GM23338 (cell line): ENCODE measurements around the gene KIFC3. TPM values are rescaled to one million over a fixed set of nuclear protein-coding genes. Genes with fewer than 3 reads are reported as not detected.
A peak's percentile ranks its signal among the peaks of the same experiment; 100 is the strongest.

Source experiments
- ATAC-seq: fragments of 200-7000 bp; cut with Tn5 transposase; 3 replicates; pipeline ENCODE4 v1.9.1; 2020
- DNase-seq: peaks from one replicate; pipeline ENCODE4 v3.0.0-alpha.2; 2015; ENCODE audit warnings: low spot score
- H2AFZ ChIP-seq: fragments of 200-600 bp; sonication (generic); 2 replicates; pipeline ENCODE4 v1.8.0; 2016; ENCODE audit warnings: antibody characterized with exemption, mild to moderate bottlenecking, moderate library complexity
- H3F3A ChIP-seq: fragments of 200-600 bp; sonication (generic); replicated peaks from 2 replicates; pipeline ENCODE4 v1.8.0; 2017; ENCODE audit warnings: antibody characterized with exemption, mixed run types, low read depth
- H3K27ac ChIP-seq: fragments of 200-600 bp; sonication (generic); 2 replicates; pipeline ENCODE4 v1.6.1; 2016; ENCODE audit warnings: low read depth
- H3K27me3 ChIP-seq: fragments of 200-600 bp; sonication (generic); 2 replicates; pipeline ENCODE4 v1.8.0; 2016; ENCODE audit warnings: mild to moderate bottlenecking, mixed run types, moderate library complexity; ENCODE audit not compliant: insufficient read depth
- H3K36me3 ChIP-seq: fragments of 200-600 bp; sonication (generic); 2 replicates; pipeline ENCODE4 v1.8.0; 2016; ENCODE audit warnings: mild to moderate bottlenecking; ENCODE audit not compliant: insufficient read depth
- H3K4me1 ChIP-seq: fragments of 200-600 bp; sonication (generic); 2 replicates; pipeline ENCODE4 v1.8.0; 2016; ENCODE audit warnings: mild to moderate bottlenecking, moderate library complexity; ENCODE audit not compliant: insufficient read depth
- H3K4me2 ChIP-seq: fragments of 200-600 bp; sonication (generic); 2 replicates; pipeline ENCODE4 v1.7.1; 2017; ENCODE audit warnings: mixed run types
- H3K4me3 ChIP-seq: fragments of 200-600 bp; sonication (generic); 2 replicates; pipeline ENCODE4 v1.6.1; 2016; ENCODE audit warnings: mixed run types
- H3K79me2 ChIP-seq: fragments of 200-600 bp; sonication (generic); replicated peaks from 2 replicates; pipeline ENCODE4 v1.8.0; 2017; ENCODE audit warnings: mild to moderate bottlenecking; ENCODE audit not compliant: insufficient read depth
- H3K9me2 ChIP-seq: fragments of 200-600 bp; sonication (generic); 2 replicates; pipeline ENCODE4 v1.8.0; 2017; ENCODE audit not compliant: insufficient read depth
- H4K20me1 ChIP-seq: fragments of 200-600 bp; sonication (generic); replicated peaks from 2 replicates; pipeline ENCODE4 v1.8.0; 2017; ENCODE audit warnings: mild to moderate bottlenecking; ENCODE audit not compliant: insufficient read depth
- H3K27ac Mint-ChIP-seq: 2 replicates; pipeline ENCODE4 v1.8.0; 2020; ENCODE audit warnings: inconsistent platforms, mild to moderate bottlenecking, moderate library complexity, mixed read lengths
- H3K27me3 Mint-ChIP-seq: 3 replicates; pipeline ENCODE4 v1.8.0; 2022; ENCODE audit warnings: low read depth, mild to moderate bottlenecking, moderate library complexity, mixed read lengths, inconsistent platforms; ENCODE audit not compliant: insufficient read depth, poor library complexity
- H3K36me3 Mint-ChIP-seq: 3 replicates; pipeline ENCODE4 v1.8.0; 2021; ENCODE audit warnings: low read depth, mild to moderate bottlenecking, inconsistent platforms, moderate library complexity, mixed read lengths
- H3K4me1 Mint-ChIP-seq: 3 replicates; pipeline ENCODE4 v1.8.0; 2020; ENCODE audit warnings: mild to moderate bottlenecking, inconsistent platforms, mixed read lengths
- H3K4me3 Mint-ChIP-seq: 3 replicates; pipeline ENCODE4 v1.8.0; 2021; ENCODE audit warnings: moderate library complexity, mild to moderate bottlenecking, inconsistent platforms, mixed read lengths
- H3K9me3 Mint-ChIP-seq: 3 replicates; pipeline ENCODE4 v1.8.0; 2020; ENCODE audit warnings: moderate library complexity, mild to moderate bottlenecking, inconsistent platforms, mixed read lengths
- CREB1 ChIP-seq: fragments of 250-450 bp; sonication (Bioruptor Pico); IDR thresholded peaks from 2 replicates; pipeline ENCODE4 v1.5.0; 2020; ENCODE audit warnings: low read depth, mild to moderate bottlenecking, moderate library complexity
- EZH2phosphoT487 ChIP-seq: fragments of 200-600 bp; sonication (generic); IDR thresholded peaks from one replicate; pipeline ENCODE4 v1.8.1; 2018; ENCODE audit warnings: antibody characterized with exemption; ENCODE audit not compliant: unreplicated experiment
- JUNB ChIP-seq: IDR thresholded peaks from one replicate; pipeline ENCODE4 v1.6.1; 2016; ENCODE audit warnings: antibody characterized with exemption; ENCODE audit not compliant: unreplicated experiment
- NANOG ChIP-seq: IDR thresholded peaks from 2 replicates; pipeline ENCODE4 v1.6.1; 2016; ENCODE audit warnings: antibody characterized with exemption, borderline replicate concordance
- POLR2AphosphoS5 ChIP-seq: IDR thresholded peaks from 2 replicates; pipeline ENCODE4 v1.6.1; 2016; ENCODE audit warnings: antibody characterized with exemption, low read depth
- STAT1 ChIP-seq: IDR thresholded peaks from one replicate; pipeline ENCODE4 v1.6.1; 2016; ENCODE audit warnings: antibody characterized with exemption; ENCODE audit not compliant: unreplicated experiment
- ZNF114 ChIP-seq: fragments of 250-450 bp; sonication (Bioruptor Pico); IDR thresholded peaks from 2 replicates; pipeline ENCODE4 v1.5.0; 2020; ENCODE audit warnings: mild to moderate bottlenecking, moderate library complexity
- ZNF331 ChIP-seq: fragments of 250-450 bp; sonication (Bioruptor Pico); IDR thresholded peaks from 2 replicates; pipeline ENCODE4 v1.5.0; 2020; ENCODE audit warnings: low read depth, mild to moderate bottlenecking, moderate library complexity
- polyA plus RNA-seq: library from polyadenylated mRNA; unstranded; fragments of >200 nt; fragmentation: Nextera tagmentation; extraction: Ambion mirVana; gene quantifications from 2 replicates; pipeline ENCODE4 v1.2.1, GENCODE V29; 2016
- total RNA-seq: library from RNA; depleted of rRNA; stranded (reverse); fragments of >200 nt; shearing (Covaris generic); gene quantifications from 2 replicates; pipeline ENCODE4 v1.2.3, GENCODE V29; 2014
- TF ChIP-seq, protein P1 (sequence below): fragments of 250-450 bp; sonication (Bioruptor Pico); IDR thresholded peaks from 2 replicates; pipeline ENCODE4 v1.5.0; 2020; ENCODE audit warnings: mild to moderate bottlenecking, moderate library complexity
- TF ChIP-seq, protein P2 (sequence below): IDR thresholded peaks from one replicate; pipeline ENCODE4 v1.6.1; 2018; ENCODE audit warnings: antibody characterized with exemption; ENCODE audit not compliant: unreplicated experiment
- TF ChIP-seq, protein P3 (sequence below), 2 experiments: fragments of 200-600 bp in 1 of 2; sonication (generic) in 1 of 2; conservative IDR thresholded peaks; 2 replicates each; pipeline versions ENCODE4 v1.5.1 to v1.6.1; 2016 to 2017; ENCODE audit warnings: antibody characterized with exemption in 2 of 2, low read depth in 2 of 2, mild to moderate bottlenecking in 2 of 2, moderate library complexity in 1 of 2

Gene KIFC3
- total and polyA plus RNA-seq, 2 experiments from 2014 or later, result 4.4 to 12.5 TPM

DNA sequence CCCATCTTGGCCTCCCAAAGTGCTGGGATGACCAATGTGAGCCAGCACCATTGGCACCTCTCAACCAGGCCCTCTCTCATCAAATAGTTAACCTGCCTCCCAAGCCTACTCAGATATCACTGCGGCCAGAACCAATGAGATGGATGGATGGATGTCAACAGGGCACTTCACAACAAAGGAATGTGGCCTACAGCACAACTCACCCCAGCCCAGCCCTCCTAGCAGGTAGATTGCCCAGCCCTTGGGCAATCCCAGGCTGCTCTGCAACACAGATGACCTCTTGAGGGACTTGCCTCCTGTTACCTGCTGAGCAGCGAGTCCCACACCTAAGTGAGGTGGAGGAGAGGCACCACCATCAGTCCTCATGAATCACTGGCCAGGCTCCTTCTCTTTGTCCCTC is 22.6 kb upstream of the KIFC3 start:
- Mint-ChIP-seq H3K27ac (no peak overlapping the region), H3K36me3 (no peaks in the 10 kb centered on the region)
- DNase-seq, result peak; percentile 19

DNA sequence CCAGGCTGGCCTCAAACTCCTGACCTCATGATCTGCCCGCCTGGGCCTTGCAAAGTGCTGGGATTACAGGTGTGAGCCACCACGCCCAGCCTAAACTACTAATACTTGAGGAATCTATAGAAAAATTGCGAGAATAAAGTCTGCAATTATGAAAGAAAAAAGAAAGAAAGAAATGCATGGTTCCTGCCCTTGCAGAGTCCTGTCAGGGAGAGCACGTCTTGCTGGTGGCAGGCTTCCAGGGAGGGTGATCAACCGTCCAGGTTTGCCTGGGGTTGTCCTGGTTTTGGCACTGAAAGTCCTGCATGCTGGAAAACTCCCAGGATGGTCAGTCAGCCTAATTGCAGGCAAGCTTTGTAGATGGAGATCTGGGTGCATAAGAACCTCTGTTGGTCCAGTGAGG is 21.5 kb upstream of the KIFC3 start:
- H3K4me3 ChIP-seq, result no peak overlapping the region
- H3K9me2 ChIP-seq, result no peaks in the 10 kb centered on the region
- Mint-ChIP-seq H3K27me3 (peaks cover 9% of the 10 kb centered on the region), H3K36me3 (no peaks in the 10 kb centered on the region), H3K4me3 (no peak overlapping the region), H3K27ac (no peak overlapping the region), H3K9me3 (no peaks in the 10 kb centered on the region), H3K4me1 (peaks cover 10% of the 10 kb centered on the region; the same call in 2 of the 3 replicates)
- H3K27me3 ChIP-seq, result no peaks in the 10 kb centered on the region
- no peaks in the 10 kb centered on the region for H3K4me1 ChIP-seq
- H3K36me3 ChIP-seq, result no peaks in the 10 kb centered on the region
- H3K27ac ChIP-seq, result no peak overlapping the region
- no peak for DNase-seq
- no peaks in the 10 kb centered on the region for H3K79me2 ChIP-seq
- no peak for ATAC-seq
- H3K4me2 ChIP-seq, result no peak overlapping the region
- no peaks in the 10 kb centered on the region for H3F3A ChIP-seq
- no peaks in the 10 kb centered on the region for H4K20me1 ChIP-seq
- H2AFZ ChIP-seq, result no peak overlapping the region
- TF ChIP-seq STAT1 (no peak), ZNF114 (CRISPR knock-in tag) (no peak), EZH2phosphoT487 (no peak), JUNB (no peak), CREB1 (no peak), POLR2AphosphoS5 (no peak), ZNF331 (CRISPR knock-in tag) (no peak), NANOG (no peak)
- TF ChIP-seq, protein P1, sequence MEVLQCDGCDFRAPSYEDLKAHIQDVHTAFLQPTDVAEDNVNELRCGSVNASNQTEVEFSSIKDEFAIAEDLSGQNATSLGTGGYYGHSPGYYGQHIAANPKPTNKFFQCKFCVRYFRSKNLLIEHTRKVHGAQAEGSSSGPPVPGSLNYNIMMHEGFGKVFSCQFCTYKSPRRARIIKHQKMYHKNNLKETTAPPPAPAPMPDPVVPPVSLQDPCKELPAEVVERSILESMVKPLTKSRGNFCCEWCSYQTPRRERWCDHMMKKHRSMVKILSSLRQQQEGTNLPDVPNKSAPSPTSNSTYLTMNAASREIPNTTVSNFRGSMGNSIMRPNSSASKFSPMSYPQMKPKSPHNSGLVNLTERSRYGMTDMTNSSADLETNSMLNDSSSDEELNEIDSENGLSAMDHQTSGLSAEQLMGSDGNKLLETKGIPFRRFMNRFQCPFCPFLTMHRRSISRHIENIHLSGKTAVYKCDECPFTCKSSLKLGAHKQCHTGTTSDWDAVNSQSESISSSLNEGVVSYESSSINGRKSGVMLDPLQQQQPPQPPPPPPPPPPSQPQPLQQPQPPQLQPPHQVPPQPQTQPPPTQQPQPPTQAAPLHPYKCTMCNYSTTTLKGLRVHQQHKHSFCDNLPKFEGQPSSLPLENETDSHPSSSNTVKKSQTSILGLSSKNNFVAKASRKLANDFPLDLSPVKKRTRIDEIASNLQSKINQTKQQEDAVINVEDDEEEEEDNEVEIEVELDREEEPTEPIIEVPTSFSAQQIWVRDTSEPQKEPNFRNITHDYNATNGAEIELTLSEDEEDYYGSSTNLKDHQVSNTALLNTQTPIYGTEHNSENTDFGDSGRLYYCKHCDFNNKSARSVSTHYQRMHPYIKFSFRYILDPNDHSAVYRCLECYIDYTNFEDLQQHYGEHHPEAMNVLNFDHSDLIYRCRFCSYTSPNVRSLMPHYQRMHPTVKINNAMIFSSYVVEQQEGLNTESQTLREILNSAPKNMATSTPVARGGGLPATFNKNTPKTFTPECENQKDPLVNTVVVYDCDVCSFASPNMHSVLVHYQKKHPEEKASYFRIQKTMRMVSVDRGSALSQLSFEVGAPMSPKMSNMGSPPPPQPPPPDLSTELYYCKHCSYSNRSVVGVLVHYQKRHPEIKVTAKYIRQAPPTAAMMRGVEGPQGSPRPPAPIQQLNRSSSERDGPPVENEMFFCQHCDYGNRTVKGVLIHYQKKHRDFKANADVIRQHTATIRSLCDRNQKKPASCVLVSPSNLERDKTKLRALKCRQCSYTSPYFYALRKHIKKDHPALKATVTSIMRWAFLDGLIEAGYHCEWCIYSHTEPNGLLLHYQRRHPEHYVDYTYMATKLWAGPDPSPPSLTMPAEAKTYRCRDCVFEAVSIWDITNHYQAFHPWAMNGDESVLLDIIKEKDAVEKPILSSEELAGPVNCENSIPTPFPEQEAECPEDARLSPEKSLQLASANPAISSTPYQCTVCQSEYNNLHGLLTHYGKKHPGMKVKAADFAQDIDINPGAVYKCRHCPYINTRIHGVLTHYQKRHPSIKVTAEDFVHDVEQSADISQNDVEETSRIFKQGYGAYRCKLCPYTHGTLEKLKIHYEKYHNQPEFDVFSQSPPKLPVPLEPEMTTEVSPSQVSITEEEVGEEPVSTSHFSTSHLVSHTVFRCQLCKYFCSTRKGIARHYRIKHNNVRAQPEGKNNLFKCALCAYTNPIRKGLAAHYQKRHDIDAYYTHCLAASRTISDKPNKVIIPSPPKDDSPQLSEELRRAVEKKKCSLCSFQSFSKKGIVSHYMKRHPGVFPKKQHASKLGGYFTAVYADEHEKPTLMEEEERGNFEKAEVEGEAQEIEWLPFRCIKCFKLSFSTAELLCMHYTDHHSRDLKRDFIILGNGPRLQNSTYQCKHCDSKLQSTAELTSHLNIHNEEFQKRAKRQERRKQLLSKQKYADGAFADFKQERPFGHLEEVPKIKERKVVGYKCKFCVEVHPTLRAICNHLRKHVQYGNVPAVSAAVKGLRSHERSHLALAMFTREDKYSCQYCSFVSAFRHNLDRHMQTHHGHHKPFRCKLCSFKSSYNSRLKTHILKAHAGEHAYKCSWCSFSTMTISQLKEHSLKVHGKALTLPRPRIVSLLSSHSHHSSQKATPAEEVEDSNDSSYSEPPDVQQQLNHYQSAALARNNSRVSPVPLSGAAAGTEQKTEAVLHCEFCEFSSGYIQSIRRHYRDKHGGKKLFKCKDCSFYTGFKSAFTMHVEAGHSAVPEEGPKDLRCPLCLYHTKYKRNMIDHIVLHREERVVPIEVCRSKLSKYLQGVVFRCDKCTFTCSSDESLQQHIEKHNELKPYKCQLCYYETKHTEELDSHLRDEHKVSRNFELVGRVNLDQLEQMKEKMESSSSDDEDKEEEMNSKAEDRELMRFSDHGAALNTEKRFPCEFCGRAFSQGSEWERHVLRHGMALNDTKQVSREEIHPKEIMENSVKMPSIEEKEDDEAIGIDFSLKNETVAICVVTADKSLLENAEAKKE (CRISPR knock-in tag), result no peak
- TF ChIP-seq, protein P2, sequence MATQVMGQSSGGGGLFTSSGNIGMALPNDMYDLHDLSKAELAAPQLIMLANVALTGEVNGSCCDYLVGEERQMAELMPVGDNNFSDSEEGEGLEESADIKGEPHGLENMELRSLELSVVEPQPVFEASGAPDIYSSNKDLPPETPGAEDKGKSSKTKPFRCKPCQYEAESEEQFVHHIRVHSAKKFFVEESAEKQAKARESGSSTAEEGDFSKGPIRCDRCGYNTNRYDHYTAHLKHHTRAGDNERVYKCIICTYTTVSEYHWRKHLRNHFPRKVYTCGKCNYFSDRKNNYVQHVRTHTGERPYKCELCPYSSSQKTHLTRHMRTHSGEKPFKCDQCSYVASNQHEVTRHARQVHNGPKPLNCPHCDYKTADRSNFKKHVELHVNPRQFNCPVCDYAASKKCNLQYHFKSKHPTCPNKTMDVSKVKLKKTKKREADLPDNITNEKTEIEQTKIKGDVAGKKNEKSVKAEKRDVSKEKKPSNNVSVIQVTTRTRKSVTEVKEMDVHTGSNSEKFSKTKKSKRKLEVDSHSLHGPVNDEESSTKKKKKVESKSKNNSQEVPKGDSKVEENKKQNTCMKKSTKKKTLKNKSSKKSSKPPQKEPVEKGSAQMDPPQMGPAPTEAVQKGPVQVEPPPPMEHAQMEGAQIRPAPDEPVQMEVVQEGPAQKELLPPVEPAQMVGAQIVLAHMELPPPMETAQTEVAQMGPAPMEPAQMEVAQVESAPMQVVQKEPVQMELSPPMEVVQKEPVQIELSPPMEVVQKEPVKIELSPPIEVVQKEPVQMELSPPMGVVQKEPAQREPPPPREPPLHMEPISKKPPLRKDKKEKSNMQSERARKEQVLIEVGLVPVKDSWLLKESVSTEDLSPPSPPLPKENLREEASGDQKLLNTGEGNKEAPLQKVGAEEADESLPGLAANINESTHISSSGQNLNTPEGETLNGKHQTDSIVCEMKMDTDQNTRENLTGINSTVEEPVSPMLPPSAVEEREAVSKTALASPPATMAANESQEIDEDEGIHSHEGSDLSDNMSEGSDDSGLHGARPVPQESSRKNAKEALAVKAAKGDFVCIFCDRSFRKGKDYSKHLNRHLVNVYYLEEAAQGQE, result no peak
- TF ChIP-seq, protein P3, sequence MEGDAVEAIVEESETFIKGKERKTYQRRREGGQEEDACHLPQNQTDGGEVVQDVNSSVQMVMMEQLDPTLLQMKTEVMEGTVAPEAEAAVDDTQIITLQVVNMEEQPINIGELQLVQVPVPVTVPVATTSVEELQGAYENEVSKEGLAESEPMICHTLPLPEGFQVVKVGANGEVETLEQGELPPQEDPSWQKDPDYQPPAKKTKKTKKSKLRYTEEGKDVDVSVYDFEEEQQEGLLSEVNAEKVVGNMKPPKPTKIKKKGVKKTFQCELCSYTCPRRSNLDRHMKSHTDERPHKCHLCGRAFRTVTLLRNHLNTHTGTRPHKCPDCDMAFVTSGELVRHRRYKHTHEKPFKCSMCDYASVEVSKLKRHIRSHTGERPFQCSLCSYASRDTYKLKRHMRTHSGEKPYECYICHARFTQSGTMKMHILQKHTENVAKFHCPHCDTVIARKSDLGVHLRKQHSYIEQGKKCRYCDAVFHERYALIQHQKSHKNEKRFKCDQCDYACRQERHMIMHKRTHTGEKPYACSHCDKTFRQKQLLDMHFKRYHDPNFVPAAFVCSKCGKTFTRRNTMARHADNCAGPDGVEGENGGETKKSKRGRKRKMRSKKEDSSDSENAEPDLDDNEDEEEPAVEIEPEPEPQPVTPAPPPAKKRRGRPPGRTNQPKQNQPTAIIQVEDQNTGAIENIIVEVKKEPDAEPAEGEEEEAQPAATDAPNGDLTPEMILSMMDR (conservative IDR thresholded peaks at IDR 0.05; ENCODE audit: low read depth in 2 of 2), result no peak

More for the DNA sequence above, 22.6 kb upstream of the KIFC3 start:
- Histone ChIP-seq H3K4me2 (no peak overlapping the region), H3K27ac (no peak overlapping the region), H3K79me2 (no peaks in the 10 kb centered on the region), H3K9me2 (no peaks in the 10 kb centered on the region), H3K4me1 (no peaks in the 10 kb centered on the region), H4K20me1 (no peaks in the 10 kb centered on the region), H2AFZ (no peak overlapping the region), H3K4me3 (no peak overlapping the region), H3K36me3 (no peaks in the 10 kb centered on the region), H3F3A (no peaks in the 10 kb centered on the region), H3K27me3 (no peaks in the 10 kb centered on the region)
- peak; percentile 59 for ATAC-seq
- H3K27me3 Mint-ChIP-seq, result peaks cover 11% of the 10 kb centered on the region
- no peaks in the 10 kb centered on the region for H3K9me3 Mint-ChIP-seq
- no peak overlapping the region for H3K4me3 Mint-ChIP-seq
- no peak for TF ChIP-seq STAT1
- H3K4me1 Mint-ChIP-seq, result peaks cover 10% of the 10 kb centered on the region; the same call in 2 of the 3 replicates
